Activated T-cell treated with anti-CD3 and anti-CD28 coated beads for 4 hours (primary cell): Measurements from ENCODE around the gene REEP1.

Source experiments
- DNase-seq: peaks from one replicate; pipeline ENCODE4 v3.0.0-alpha.2; 2020

REEP1 gene

DNA sequence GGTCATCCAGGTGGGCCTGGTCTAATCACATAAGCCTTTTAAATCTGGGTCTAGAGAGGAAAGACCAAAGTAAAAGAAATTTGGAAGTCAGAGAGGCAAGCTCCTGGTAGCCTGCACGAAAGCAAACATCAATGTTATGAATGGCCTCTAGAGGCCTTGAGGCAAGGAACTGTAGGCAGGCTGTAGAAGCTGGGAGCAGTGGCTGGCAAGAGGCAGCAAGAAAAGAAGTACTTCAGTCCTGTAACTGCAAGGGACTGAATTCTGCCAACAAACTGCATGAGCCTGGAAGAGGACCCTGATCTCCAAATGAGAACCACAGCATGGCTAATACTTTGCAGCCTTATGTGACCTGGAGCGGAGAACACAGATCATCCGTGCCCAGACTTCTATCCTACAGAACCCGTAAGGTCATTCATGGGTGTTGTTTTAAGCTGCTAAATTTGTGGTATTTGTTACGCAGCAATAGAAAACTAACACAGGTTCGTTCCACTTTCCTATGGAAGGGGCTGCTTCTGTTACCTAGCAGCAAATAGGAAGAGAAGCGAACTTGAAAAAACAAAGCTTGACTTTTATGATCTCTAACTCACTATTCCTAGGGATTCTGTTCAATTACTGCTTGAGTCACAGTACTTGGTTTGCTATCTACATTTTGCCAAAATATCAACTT, 143.4 kb downstream of the REEP1 start:
- DNase-seq: no peak

- no peak for DNase-seq
These were observed 147.5 kb downstream of the REEP1 start for GRCh38 chr2:86189782-86190416.

DNA sequence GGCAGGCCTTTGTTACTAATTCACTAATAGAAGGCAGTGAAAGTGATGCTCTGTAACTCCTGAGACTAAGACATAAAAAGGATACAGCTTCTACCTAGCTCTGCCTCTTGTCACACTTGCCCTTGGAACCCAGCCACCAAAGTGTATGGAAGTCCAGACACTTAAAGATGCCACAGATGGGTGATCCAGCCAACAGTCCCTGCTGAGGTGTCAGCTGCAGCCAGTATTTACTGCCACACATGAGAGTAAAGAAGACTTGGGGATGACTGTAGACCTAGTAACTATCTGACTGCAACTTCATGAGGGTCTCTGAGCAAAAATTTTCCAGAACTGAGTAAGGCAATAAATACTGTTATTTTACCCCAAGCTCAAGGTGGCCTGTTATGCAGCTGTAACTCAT, 151.0 kb downstream of the REEP1 start:
- DNase-seq: no peak

DNA sequence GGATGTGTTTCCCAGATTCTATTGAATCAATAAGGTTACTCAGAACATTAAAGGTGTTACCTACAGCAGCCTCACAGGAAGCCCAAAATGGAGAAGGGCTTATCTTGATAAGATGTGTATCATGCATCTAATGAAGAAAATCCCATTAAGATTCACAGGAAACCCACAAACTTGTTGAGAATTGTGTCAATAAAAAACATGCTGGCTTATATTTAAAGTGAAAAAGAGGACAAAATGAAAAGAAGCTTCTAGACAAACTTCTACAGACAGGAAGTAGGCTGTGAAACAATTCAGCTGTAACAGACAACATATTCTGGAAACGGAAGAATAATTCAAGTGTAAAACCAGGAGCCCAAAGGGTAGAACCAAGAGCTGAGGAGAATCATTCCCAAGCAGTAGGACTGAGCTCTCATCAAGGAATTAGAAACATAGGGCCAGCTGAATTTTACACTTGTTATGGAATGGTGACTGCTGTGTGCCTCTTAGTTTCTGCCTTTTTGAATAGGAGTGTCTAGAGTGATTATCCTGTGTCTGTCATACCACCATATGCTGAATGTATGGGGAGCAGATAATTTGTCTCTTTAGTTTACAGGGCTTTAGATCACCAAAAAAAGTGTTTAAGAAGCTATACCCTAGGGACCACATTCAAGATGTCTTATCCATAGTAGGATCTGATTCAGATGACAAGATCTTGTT, 151.8 kb downstream of the REEP1 start:
- no peak for DNase-seq

GRCh38 chr2:86176597-86176996, 160.8 kb downstream of the REEP1 start:
- no peak for DNase-seq

- DNase-seq: no peak
These were observed 161.6 kb downstream of the REEP1 start for GRCh38 chr2:86175828-86176227.

DNA sequence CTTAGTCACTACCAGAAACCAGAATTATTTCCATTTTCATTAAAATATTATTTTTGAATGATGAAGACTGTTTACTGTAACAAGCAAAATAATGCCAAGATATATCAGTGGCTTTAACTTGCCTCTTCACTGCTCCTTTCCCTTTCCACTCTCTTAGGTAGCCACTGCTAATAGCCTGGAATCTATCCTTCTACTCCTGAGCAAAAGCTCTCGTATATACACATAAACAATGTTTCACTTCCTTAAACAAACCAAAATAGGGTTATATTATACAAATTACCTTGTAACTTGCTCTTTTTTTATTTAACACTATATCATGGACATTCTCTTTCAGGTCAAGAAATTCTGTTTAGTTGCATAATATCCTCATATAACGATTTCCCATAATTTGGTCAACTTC, 163.0 kb downstream of the REEP1 start:
- no peak for DNase-seq

DNA sequence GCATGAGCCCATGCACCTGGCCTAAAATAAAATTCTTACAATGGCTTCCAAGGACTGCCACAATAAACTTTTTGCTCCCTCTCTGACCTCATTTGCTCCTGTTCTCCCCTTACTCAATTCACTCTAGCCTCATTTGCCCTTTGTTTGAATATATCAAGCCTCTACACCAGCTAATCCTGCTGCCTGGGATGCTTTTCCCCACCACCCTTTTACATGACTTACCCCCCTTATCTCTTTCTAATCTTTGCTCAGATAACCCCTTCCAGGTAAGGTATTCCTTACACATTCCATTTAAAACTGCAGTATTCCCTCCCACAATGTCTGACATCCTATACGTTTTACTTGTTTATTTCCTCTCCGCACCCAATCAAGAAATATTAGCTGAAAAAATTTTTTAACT, 164.8 kb downstream of the REEP1 start:
- no peak for DNase-seq

DNA sequence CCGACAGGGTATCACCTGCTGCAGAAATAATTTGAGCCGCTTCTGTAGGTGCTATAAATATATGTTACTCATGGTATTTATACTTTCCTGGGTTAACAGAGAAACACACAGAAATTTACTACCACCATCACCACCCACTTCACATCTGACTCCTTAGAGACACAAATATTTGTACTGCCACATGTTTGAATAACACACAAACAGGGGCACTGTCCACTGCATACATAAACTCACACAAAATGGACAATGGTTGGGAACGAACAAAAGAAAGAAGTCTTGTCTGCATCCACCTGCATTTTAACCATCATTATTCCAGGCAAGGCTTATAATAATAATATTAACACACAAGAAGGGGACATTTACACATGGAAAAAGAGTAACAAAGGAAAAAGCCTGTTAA, 166.1 kb downstream of the REEP1 start:
- DNase-seq: no peak

GRCh38 chr2:86170449-86170848, 167.0 kb downstream of the REEP1 start:
- DNase-seq: no peak
